IMR-90 (cell line): ENCODE data around the gene RTCA. TPM values are rescaled to one million over a fixed set of nuclear protein-coding genes. Genes with fewer than 3 reads are reported as not detected.
"Not testable (repeated sequence)": the region's sequence is repeated elsewhere in the genome, so short reads cannot be mapped to it uniquely, and the experiment has no call there.

Experiments used
- ATAC-seq: fragments of 200-7000 bp; cut with Tn5 transposase; 2 replicates; pipeline ENCODE4 v1.9.1; 2020; ENCODE audit warnings: low read depth, mild to moderate bottlenecking, moderate library complexity
- BruUV-seq: library from RNA; stranded (reverse); fragments of 400-500 nt; replicated peaks from 2 replicates; lab custom pipeline; 2021; lab: Mats Ljungman, UMichigan
- CTCF ChIA-PET: fragments of 300-600 bp; formaldehyde crosslinking; extraction: SDS; loops from one replicate; lab custom pipeline; 2021; ENCODE audit warnings: antibody characterized with exemption; lab: Yijun Ruan, JAX
- POLR2A ChIA-PET: fragments of 300-600 bp; sonication (Branson Sonifier 250); formaldehyde crosslinking; loops from one replicate; lab custom pipeline; 2022; ENCODE audit warnings: antibody characterized with exemption; ENCODE audit not compliant: unreplicated experiment; lab: Charles Lee
- DNase-seq: peaks from one replicate; pipeline ENCODE4 v3.0.0; 2013
- H2AFZ ChIP-seq: replicated peaks from 2 replicates; pipeline ENCODE3; 2013; ENCODE audit warnings: low read length, mild to moderate bottlenecking; ENCODE audit not compliant: poor library complexity
- H2AK5ac ChIP-seq: 2 replicates; pipeline ENCODE4 v1.6.1; 2013; ENCODE audit warnings: low read depth, low read length, inconsistent platforms
- H2AK9ac ChIP-seq: replicated peaks from 2 replicates; pipeline ENCODE3; 2013; ENCODE audit warnings: mild to moderate bottlenecking, low read depth, low read length, moderate library complexity; ENCODE audit not compliant: poor library complexity
- H2BK120ac ChIP-seq: 2 replicates; pipeline ENCODE4 v1.6.1; 2013; ENCODE audit warnings: low read depth, low read length, inconsistent platforms
- H2BK15ac ChIP-seq: 3 replicates; pipeline ENCODE4 v1.6.1; 2013; ENCODE audit warnings: low read depth, low read length, inconsistent platforms
- H2BK20ac ChIP-seq: 2 replicates; pipeline ENCODE4 v1.6.1; 2013; ENCODE audit warnings: low read depth, mild to moderate bottlenecking, inconsistent platforms, low read length, moderate library complexity
- H2BK5ac ChIP-seq: 2 replicates; pipeline ENCODE4 v1.6.1; 2013; ENCODE audit warnings: mild to moderate bottlenecking, low read depth, low read length, inconsistent platforms; ENCODE audit not compliant: poor library complexity, severe bottlenecking
- H3K14ac ChIP-seq: replicated peaks from 2 replicates; pipeline ENCODE4 v1.6.1; 2013; ENCODE audit warnings: low read depth, low read length, inconsistent platforms
- H3K18ac ChIP-seq: 2 replicates; pipeline ENCODE4 v1.6.1; 2013; ENCODE audit warnings: low read depth, low read length, control low read depth
- H3K23ac ChIP-seq: 2 replicates; pipeline ENCODE4 v1.6.1; 2013; ENCODE audit warnings: low read depth, low read length, inconsistent platforms
- H3K27ac ChIP-seq: 2 replicates; pipeline ENCODE4 v1.5.1; 2013; ENCODE audit warnings: mild to moderate bottlenecking, control low read depth, low read length; ENCODE audit not compliant: insufficient read depth
- H3K27me3 ChIP-seq: 2 replicates; pipeline ENCODE4 v1.6.1; 2013; ENCODE audit warnings: low read length; ENCODE audit not compliant: control insufficient read depth, insufficient read depth
- H3K36me3 ChIP-seq: 2 replicates; pipeline ENCODE4 v1.6.1; 2013; ENCODE audit warnings: low read length, mixed read lengths; ENCODE audit not compliant: control insufficient read depth, insufficient read depth
- H3K4ac ChIP-seq: 2 replicates; pipeline ENCODE4 v1.6.1; 2013; ENCODE audit warnings: low read depth, low read length, inconsistent platforms
- H3K4me1 ChIP-seq: 2 replicates; pipeline ENCODE4 v1.6.1; 2013; ENCODE audit warnings: low read length, mixed read lengths; ENCODE audit not compliant: control insufficient read depth, insufficient read depth
- H3K4me2 ChIP-seq: 2 replicates; pipeline ENCODE4 v1.6.1; 2013; ENCODE audit warnings: low read depth, mild to moderate bottlenecking, control low read depth, low read length, moderate library complexity
- H3K4me3 ChIP-seq: 2 replicates; pipeline ENCODE4 v1.5.1; 2013; ENCODE audit warnings: low read depth, mild to moderate bottlenecking, control low read depth, low read length, moderate library complexity; ENCODE audit not compliant: insufficient read depth
- H3K56ac ChIP-seq: 2 replicates; pipeline ENCODE4 v1.6.1; 2013; ENCODE audit warnings: low read length, inconsistent platforms; ENCODE audit not compliant: insufficient read depth; ENCODE audit errors: extremely low read depth
- H3K79me1 ChIP-seq, 2 experiments: 2 replicates each; pipeline ENCODE4 v1.6.1; 2013; ENCODE audit warnings: low read length in 2 of 2, inconsistent platforms in 1 of 2, low read depth in 1 of 2
- H3K9ac ChIP-seq: 2 replicates; pipeline ENCODE4 v1.6.1; 2013; ENCODE audit warnings: low read depth, low read length, control low read depth
- H3K9me1 ChIP-seq: 2 replicates; pipeline ENCODE4 v1.6.1; 2013; ENCODE audit warnings: low read length, inconsistent platforms; ENCODE audit not compliant: insufficient read depth
- H3K9me3 ChIP-seq: 2 replicates; pipeline ENCODE4 v1.6.1; 2013; ENCODE audit warnings: low read length; ENCODE audit not compliant: control insufficient read depth, insufficient read depth
- H4K20me1 ChIP-seq: 2 replicates; pipeline ENCODE4 v1.6.1; 2013; ENCODE audit warnings: low read length, inconsistent platforms; ENCODE audit not compliant: insufficient read depth
- H4K5ac ChIP-seq: 2 replicates; pipeline ENCODE4 v1.6.1; 2013; ENCODE audit warnings: mild to moderate bottlenecking, low read depth, low read length, control low read depth
- H4K8ac ChIP-seq, 2 experiments: 2 replicates each; pipeline ENCODE4 v1.6.1; 2013; ENCODE audit warnings: low read depth in 2 of 2, low read length in 2 of 2, control low read depth in 1 of 2, inconsistent platforms in 1 of 2
- H4K91ac ChIP-seq: 2 replicates; pipeline ENCODE4 v1.6.1; 2013; ENCODE audit warnings: low read depth, low read length, inconsistent platforms; ENCODE audit not compliant: insufficient read depth
- CEBPB ChIP-seq: IDR thresholded peaks from 2 replicates; pipeline ENCODE4 v1.6.1; 2012; ENCODE audit warnings: low read depth, low read length, improper control_type of control experiment
- CHD1 ChIP-seq: IDR thresholded peaks from 2 replicates; pipeline ENCODE4 v1.6.1; 2012; ENCODE audit warnings: low read depth, low read length, improper control_type of control experiment
- FOS ChIP-seq: fragments of 150-350 bp; IDR thresholded peaks from 2 replicates; pipeline ENCODE4 v1.6.1; 2016; ENCODE audit warnings: low read depth, low read length
- MXI1 ChIP-seq: IDR thresholded peaks from 2 replicates; pipeline ENCODE4 v1.6.1; 2012; ENCODE audit warnings: low read depth, mild to moderate bottlenecking, low read length, moderate library complexity, borderline replicate concordance
- NFE2L2 ChIP-seq: fragments of 150-350 bp; IDR thresholded peaks from 2 replicates; pipeline ENCODE4 v1.6.1; 2016; ENCODE audit warnings: low read depth, mild to moderate bottlenecking, low read length
- RAD21 ChIP-seq: IDR thresholded peaks from 2 replicates; pipeline ENCODE4 v1.6.1; 2012; ENCODE audit warnings: low read length, improper control_type of control experiment
- RFX5 ChIP-seq: IDR thresholded peaks from 2 replicates; pipeline ENCODE4 v1.8.0; 2012; ENCODE audit warnings: low read depth, mild to moderate bottlenecking, low read length, moderate library complexity
- WGBS, 2 experiments: methylation state at CpG; one replicate each; pipeline versions ENCODE4 v1.1.5 to v1.1.7; 2013; ENCODE audit warnings: missing lambda C conversion rate in 2 of 2; ENCODE audit not compliant: insufficient read length in 1 of 2; ENCODE audit errors: extremely low coverage in 2 of 2; 5-methylcytosine and 5-hydroxymethylcytosine counted together
- dilution Hi-C: fragments of 300-500 bp; cut with HindIII; formaldehyde crosslinking; loops from one replicate; pipeline ENCODE4 v1.14.3; 2018; ENCODE audit warnings: low sequenced_read_pairs; ENCODE audit not compliant: unreplicated experiment
- in situ Hi-C: fragments of 300-500 bp; cut with MboI; formaldehyde crosslinking; loops from 3 replicates; pipeline ENCODE4 v1.14.3; 2019; ENCODE audit warnings: low sequenced_read_pairs, inconsistent platforms, mixed read lengths
- intact Hi-C: fragments of 100-400 bp; cut with micrococcal nuclease; formaldehyde crosslinking; loops from 2 replicates; pipeline ENCODE4 v1.10.0; 2022
- polyA plus RNA-seq, 3 experiments: library from polyadenylated mRNA; depleted of rRNA; stranded (reverse); fragments of >200 nt; gene quantifications; 2 replicates each; pipeline ENCODE4 v1.2.3, GENCODE V29; 2012; ENCODE audit warnings: low replicate concordance in 1 of 3
- total RNA-seq: library from RNA; depleted of rRNA; stranded (reverse); fragments of >200 nt; gene quantifications from 2 replicates; pipeline ENCODE4 v1.2.3, GENCODE V29; 2012

Gene RTCA
- total and polyA plus RNA-seq, 2 of the 4 experiments (the other 2 are of a cell fraction), result 26.9 to 29.6 TPM

DNA sequence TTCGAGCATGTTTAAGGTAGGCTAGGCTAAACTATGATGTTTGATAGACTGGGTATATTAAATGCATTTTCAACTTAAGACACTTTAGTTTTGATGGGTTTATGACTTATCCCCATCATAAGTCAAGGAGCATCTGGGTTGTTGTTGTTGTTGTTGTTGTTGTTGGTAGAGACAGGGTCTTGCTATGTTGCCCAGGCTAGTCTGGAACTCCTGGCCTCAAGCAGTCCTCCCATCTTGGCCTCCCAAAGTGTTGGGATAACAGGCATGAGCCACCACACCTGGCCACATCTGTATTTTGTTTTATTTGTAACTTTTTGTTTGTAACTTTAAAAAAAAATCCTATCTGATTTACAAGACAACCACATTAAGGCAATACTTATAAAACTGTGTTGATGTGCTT, 33.9 kb upstream of the RTCA start:
- no peak overlapping the region for H2AK9ac ChIP-seq

DNA sequence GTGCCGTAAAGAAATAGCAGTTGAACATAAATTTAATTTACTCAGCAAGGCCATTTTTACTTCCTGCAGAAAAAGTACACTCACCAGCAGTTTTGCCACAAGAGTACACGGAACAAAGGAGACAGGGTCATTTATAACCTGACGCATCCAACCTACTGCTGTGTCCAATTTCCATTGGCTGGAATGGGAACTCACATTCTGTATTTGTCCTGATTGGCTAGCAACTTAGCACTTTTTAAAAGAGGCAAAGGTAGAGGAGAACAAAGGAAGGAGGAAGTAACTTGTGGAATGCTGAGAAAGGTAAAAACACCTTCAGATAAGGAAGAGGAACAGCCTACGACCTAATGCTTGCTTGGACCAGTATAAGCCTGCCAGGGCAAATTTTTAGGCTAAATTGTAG, 32.5 kb upstream of the RTCA start:
- H2AK5ac ChIP-seq, H2AFZ ChIP-seq, H2AK9ac ChIP-seq, H3K9me1 ChIP-seq, ATAC-seq, H2BK5ac ChIP-seq, H3K79me1 ChIP-seq, H2BK120ac ChIP-seq, H2BK20ac ChIP-seq, CTCF ChIA-PET, H3K9me3 ChIP-seq, H3K14ac ChIP-seq, H3K18ac ChIP-seq, H4K5ac ChIP-seq, H3K27ac ChIP-seq, H3K4ac ChIP-seq, H2BK15ac ChIP-seq, H3K27me3 ChIP-seq, dilution Hi-C loops, H3K23ac ChIP-seq, H4K8ac ChIP-seq, in situ Hi-C loops, H4K91ac ChIP-seq, DNase-seq, H3K4me3 ChIP-seq, H3K4me1 ChIP-seq, H4K20me1 ChIP-seq, POLR2A ChIA-PET, H3K56ac ChIP-seq, H3K4me2 ChIP-seq, H3K9ac ChIP-seq, BruUV-seq: not testable (repeated sequence)
- no CpG with 5 or more reads among the region's 4 CpGs for WGBS, 2 experiments
- peaks cover 20% of the 10 kb centered on the region for H3K36me3 ChIP-seq
- intact Hi-C loops, result loop anchor here (10.0 kb wide), 1 partner anchor 89 kb away; no protein-coding TSS in a partner anchor

More for the DNA sequence above, 33.9 kb upstream of the RTCA start:
- Histone ChIP-seq H3K4me3 (no peak overlapping the region), H4K8ac (no peak overlapping the region), H3K56ac (no peak overlapping the region), H3K18ac (no peak overlapping the region), H3K9me3 (no peaks in the 10 kb centered on the region), H2BK5ac (no peak overlapping the region), H3K9ac (no peak overlapping the region), H2BK15ac (no peak overlapping the region), H3K23ac (no peak overlapping the region), H3K36me3 (peaks cover 22% of the 10 kb centered on the region), H2AK5ac (no peak overlapping the region), H3K27ac (no peak overlapping the region), H3K14ac (no peak overlapping the region), H2AFZ (no peak overlapping the region), H4K91ac (no peak overlapping the region), H3K79me1 (peaks cover 0 to 6% of the 10 kb centered on the region in 2 experiments; a peak in 2 of 4 replicates), H2BK120ac (no peak overlapping the region), H3K4ac (no peak overlapping the region), H3K27me3 (no peaks in the 10 kb centered on the region), H3K4me2 (no peak overlapping the region), H3K4me1 (no peaks in the 10 kb centered on the region), H4K5ac (no peak overlapping the region), H2BK20ac (no peak overlapping the region), H4K20me1 (no peaks in the 10 kb centered on the region), H3K9me1 (peaks cover 2% of the 10 kb centered on the region; the same call in 1 of the 2 replicates)
- dilution Hi-C loops, result no loop called here
- DNase-seq, result no peak
- no TSS peak for BruUV-seq
- intact Hi-C loops, result loop anchor here (10.0 kb wide), 1 partner anchor 87 kb away; no protein-coding TSS in a partner anchor
- POLR2A ChIA-PET, result no interaction called here
- TF ChIP-seq RFX5 (no peak), CEBPB (no peak), NFE2L2 (no peak), MXI1 (no peak), FOS (no peak), RAD21 (no peak), CHD1 (no peak)
- CTCF ChIA-PET, result no interaction called here
- WGBS, 2 experiments, result no CpG with 5 or more reads among the region's 1 CpG
- in situ Hi-C loops, result no loop called here
- ATAC-seq, result no peak
